Uterus (tissue), 2 donors: Measurements from ENCODE around the gene PHC3.

Experiments used
- CTCF ChIP-seq, 4 experiments: fragments of 200-600 bp in 2 of 4; fragments of 450-650 bp in 2 of 4; sonication (generic) in 2 of 4; IDR thresholded peaks; one replicate each; pipeline ENCODE4 v1.5.1; 2016 to 2019; ENCODE audit warnings: antibody characterized with exemption in 4 of 4, mild to moderate bottlenecking in 2 of 4, moderate library complexity in 1 of 4
- POLR2A ChIP-seq, 2 donors: fragments of 450-650 bp; IDR thresholded peaks; one replicate each; pipeline ENCODE4 v1.6.1; 2016; ENCODE audit warnings: antibody characterized with exemption in 2 of 2, mild to moderate bottlenecking in 1 of 2, moderate library complexity in 1 of 2

GRCh38 chr3:170207717-170208116 is 26.2 kb upstream of the PHC3 start:
- no peak for TF ChIP-seq CTCF (IDR thresholded peaks at IDR 0.05)
- no peak for TF ChIP-seq POLR2A (IDR thresholded peaks at IDR 0.05)
